Activated naive CD4-positive, alpha-beta T cell treated with anti-CD3 and anti-CD28 coated beads, Interleukin-2, amount 50 U/mL, for 72 hours (primary cell): ENCODE results near the gene ZW10. TPM values are rescaled to one million over a fixed set of nuclear protein-coding genes. Genes with fewer than 3 reads are reported as not detected.

ENCODE experiments used
- ATAC-seq, 2 donors: fragments of 150-1000 bp; cut with Tn5 transposase; 2 replicates each; pipeline ENCODE4 v1.10.0; 2021; ENCODE audit warnings: mild to moderate bottlenecking in 2 of 2, moderate library complexity in 2 of 2
- DNase-seq, 2 donors: peaks; one replicate each; pipeline ENCODE4 v3.0.0; 2021 to 2022; ENCODE audit warnings: low spot score in 2 of 2
- H3K27ac Mint-ChIP-seq, 2 donors: one replicate each; pipeline ENCODE4 v1.8.0; 2022; ENCODE audit warnings: mild to moderate bottlenecking in 2 of 2, mixed read lengths in 2 of 2
- H3K36me3 Mint-ChIP-seq, 2 donors: one replicate each; pipeline ENCODE4 v1.8.0; 2022; ENCODE audit warnings: mixed read lengths in 2 of 2
- H3K9me3 Mint-ChIP-seq, 2 donors: one replicate each; pipeline ENCODE4 v1.8.0; 2022; ENCODE audit warnings: mixed read lengths in 2 of 2
- total RNA-seq, 2 donors: library from RNA; stranded (reverse); gene quantifications; one replicate each; pipeline ENCODE4 v1.2.3, GENCODE V29; 2022

Gene ZW10
- total RNA-seq, 2 donors from 2014 or later: 16.5 to 18.5 TPM

GRCh38 chr11:113690619-113691569 lies 82.6 kb downstream of the ZW10 start:
- Mint-ChIP-seq H3K9me3 (no peaks in the 10 kb centered on the region), H3K36me3 (no peaks in the 10 kb centered on the region), H3K27ac (no peak overlapping the region)
- DNase-seq: peak in 1 of 2 donors; percentile 53
- ATAC-seq: peak; percentile 45 to 73

- no peaks in the 10 kb centered on the region for H3K36me3 Mint-ChIP-seq
- ATAC-seq: no peak
- no peak for DNase-seq
- H3K9me3 Mint-ChIP-seq: no peaks in the 10 kb centered on the region
- H3K27ac Mint-ChIP-seq: no peak overlapping the region
Observed at GRCh38 chr11:113689768-113690618, 83.5 kb downstream of the ZW10 start.

- Mint-ChIP-seq H3K27ac (peak overlapping the region in 1 of 2 donors; percentile 13), H3K36me3 (no peaks in the 10 kb centered on the region), H3K9me3 (no peaks in the 10 kb centered on the region)
- DNase-seq (no peak), ATAC-seq (no peak)
Observed at GRCh38 chr11:113685654-113686359, 87.7 kb downstream of the ZW10 start.

GRCh38 chr11:113684496-113684895 lies 89.0 kb downstream of the ZW10 start:
- no peaks in the 10 kb centered on the region for H3K9me3 Mint-ChIP-seq
- H3K27ac Mint-ChIP-seq: no peak overlapping the region
- ATAC-seq (no peak), DNase-seq (no peak)
- no peaks in the 10 kb centered on the region for H3K36me3 Mint-ChIP-seq

GRCh38 chr11:113683481-113684046 lies 89.9 kb downstream of the ZW10 start:
- Mint-ChIP-seq H3K36me3 (no peaks in the 10 kb centered on the region), H3K9me3 (no peaks in the 10 kb centered on the region), H3K27ac (peak overlapping the region in 1 of 2 donors; percentile 51)
- no peak for ATAC-seq
- no peak for DNase-seq

Other genes with a start within 250 kb of the ZW10 start
- gene TMPRSS5, start 67.4 kb downstream of the ZW10 start, total RNA-seq: 1 to 10 TPM in 1 of 2 donors, under 1 TPM in 1; 0.89 to 1.2 TPM
- not detected for gene CLDN25, start 6.1 kb upstream of the ZW10 start, total RNA-seq
- 10 to 100 TPM; 44.5 to 56.4 TPM for gene USP28, start 101.9 kb upstream of the ZW10 start, total RNA-seq
- not detected for gene HTR3B, start 131.1 kb upstream of the ZW10 start, total RNA-seq
- gene HTR3A, start 201.4 kb upstream of the ZW10 start, total RNA-seq: not detected